ENCODE data around the gene GALNT9. TPM values are rescaled to one million over a fixed set of nuclear protein-coding genes. Genes with fewer than 3 reads are reported as not detected.

GALNT9 gene
- total and polyA plus RNA-seq, 8 donors, result 0.17 to 5.0 (median 2.8) TPM; not detected in 1

DNA sequence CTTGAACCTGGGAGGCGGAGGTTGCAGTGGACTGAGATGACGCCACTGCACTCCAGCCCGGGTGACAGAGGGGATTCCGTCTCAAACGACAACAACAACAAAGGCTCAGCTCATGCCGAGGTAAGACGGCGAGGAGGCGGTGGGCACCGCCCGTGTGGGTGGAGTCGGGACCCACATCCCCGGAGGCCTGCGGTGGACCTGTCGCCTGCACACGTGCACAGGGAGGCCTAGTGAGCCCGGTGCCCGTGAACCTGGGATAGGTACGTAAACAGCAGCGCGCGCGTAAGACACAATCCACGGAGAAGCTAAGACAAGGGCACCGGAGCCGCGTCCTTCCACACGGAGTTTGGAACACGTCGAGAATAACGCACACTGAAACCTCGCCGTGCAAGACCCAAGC is 78.7 kb downstream of the GALNT9 start:
- Histone ChIP-seq H3K27me3 (peaks cover 0 to 17% of the 10 kb centered on the region in 2 donors), H3K4me1 (no peaks in the 10 kb centered on the region), H3K36me3 (no peaks in the 10 kb centered on the region), H3K9me3 (no peaks in the 10 kb centered on the region), H3K27ac (no peak overlapping the region), H3K4me3 (no peak overlapping the region)
- TF ChIP-seq, protein P1, sequence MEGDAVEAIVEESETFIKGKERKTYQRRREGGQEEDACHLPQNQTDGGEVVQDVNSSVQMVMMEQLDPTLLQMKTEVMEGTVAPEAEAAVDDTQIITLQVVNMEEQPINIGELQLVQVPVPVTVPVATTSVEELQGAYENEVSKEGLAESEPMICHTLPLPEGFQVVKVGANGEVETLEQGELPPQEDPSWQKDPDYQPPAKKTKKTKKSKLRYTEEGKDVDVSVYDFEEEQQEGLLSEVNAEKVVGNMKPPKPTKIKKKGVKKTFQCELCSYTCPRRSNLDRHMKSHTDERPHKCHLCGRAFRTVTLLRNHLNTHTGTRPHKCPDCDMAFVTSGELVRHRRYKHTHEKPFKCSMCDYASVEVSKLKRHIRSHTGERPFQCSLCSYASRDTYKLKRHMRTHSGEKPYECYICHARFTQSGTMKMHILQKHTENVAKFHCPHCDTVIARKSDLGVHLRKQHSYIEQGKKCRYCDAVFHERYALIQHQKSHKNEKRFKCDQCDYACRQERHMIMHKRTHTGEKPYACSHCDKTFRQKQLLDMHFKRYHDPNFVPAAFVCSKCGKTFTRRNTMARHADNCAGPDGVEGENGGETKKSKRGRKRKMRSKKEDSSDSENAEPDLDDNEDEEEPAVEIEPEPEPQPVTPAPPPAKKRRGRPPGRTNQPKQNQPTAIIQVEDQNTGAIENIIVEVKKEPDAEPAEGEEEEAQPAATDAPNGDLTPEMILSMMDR (IDR thresholded peaks at IDR 0.05), result no peak
- DNase-seq, result peak in 1 of 4 donors; percentile 79
- ATAC-seq, result no peak
- intact Hi-C loops (cut with DNase I), result no loop called here

DNA sequence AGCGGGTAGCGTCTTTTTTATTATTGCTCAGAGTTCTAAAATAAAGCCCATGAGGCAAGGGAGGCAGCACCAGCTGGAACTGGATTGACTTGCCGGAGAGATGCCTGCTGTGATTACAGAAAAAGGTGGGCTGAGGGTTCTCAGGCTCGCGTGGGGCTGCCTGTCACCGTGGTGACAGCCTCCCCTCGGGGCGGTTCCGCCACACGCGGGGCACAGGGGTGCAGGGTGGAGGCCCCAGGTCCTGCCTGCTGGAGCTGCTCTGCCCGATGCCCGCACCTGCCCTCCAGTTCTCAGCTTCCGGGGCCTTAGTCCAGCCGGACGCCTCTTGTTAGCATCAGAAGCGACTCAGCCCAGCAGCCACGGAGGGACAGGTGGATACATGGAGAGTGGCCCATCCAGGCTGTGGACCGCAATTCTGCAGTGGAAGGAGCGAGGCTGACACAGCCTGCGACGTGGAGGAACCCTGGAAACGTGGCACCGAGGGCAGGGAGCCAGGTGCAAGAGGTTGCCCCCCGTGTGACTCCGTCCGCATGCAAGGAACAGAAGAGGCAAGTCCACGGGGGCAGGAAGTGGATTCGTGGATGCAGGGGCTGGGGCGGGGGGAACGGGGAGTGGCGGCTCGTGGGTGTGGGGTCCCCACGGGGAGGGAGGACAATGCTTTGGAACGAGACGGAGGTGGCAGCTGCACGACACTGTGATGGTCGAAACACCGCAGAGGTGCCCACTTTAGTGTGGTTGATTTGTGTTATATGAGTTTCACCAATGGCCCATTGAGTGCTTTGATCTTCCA is 79.5 kb downstream of the GALNT9 start:
- Histone ChIP-seq H3K4me3 (no peak overlapping the region), H3K27me3 (peaks cover 0 to 17% of the 10 kb centered on the region in 2 donors), H3K27ac (no peak overlapping the region), H3K9me3 (no peaks in the 10 kb centered on the region), H3K4me1 (no peaks in the 10 kb centered on the region), H3K36me3 (no peaks in the 10 kb centered on the region)
- DNase-seq (peak in 1 of 4 donors; percentile 75), ATAC-seq (no peak)
- TF ChIP-seq, protein P1 (IDR thresholded peaks at IDR 0.05), result no peak
- intact Hi-C loops (cut with DNase I), result no loop called here

DNA sequence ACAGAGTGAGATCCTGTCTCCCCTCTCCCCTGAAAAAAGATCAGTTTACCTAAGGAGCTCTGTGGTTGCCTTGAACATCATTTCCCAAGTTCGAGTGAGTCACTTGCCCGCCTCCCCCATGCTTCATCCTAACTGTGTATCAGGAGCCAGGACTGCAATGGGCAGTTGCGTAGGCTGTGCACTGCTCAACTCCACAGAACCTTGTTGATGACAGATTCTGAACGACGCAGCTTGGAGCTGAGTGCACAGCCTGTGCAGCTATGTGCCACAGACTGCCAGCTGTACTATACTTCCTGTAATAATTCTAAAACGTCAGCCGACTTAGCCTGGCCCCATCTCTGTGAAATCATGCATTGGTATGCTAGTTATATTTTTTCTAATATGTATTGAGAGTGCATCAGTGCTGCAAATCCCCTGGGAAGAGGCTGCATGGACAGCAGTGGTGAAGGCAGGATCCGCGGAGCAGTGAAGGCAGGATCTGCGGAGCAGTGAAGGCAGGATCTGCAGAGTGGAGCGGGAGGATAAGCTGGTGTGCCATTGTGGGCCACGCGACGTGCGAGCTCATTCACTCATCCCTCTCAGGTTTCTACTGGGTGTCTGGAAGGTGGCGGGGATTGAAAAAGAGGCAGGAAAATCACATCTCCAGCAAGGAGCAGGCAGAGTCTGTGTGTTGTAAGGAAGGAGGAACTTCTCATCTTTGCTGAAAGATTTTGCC is 80.8 kb downstream of the GALNT9 start:
- no peaks in the 10 kb centered on the region for H3K4me1 ChIP-seq
- no peak overlapping the region for H3K4me3 ChIP-seq
- H3K36me3 ChIP-seq, result no peaks in the 10 kb centered on the region
- ATAC-seq, result no peak
- H3K27me3 ChIP-seq, result peaks cover 0 to 17% of the 10 kb centered on the region in 2 donors
- TF ChIP-seq, protein P1 (IDR thresholded peaks at IDR 0.05), result no peak
- no peaks in the 10 kb centered on the region for H3K9me3 ChIP-seq
- H3K27ac ChIP-seq, result no peak overlapping the region
- intact Hi-C loops (cut with DNase I), result no loop called here
- peak in 1 of 4 donors; percentile 28 for DNase-seq

DNA sequence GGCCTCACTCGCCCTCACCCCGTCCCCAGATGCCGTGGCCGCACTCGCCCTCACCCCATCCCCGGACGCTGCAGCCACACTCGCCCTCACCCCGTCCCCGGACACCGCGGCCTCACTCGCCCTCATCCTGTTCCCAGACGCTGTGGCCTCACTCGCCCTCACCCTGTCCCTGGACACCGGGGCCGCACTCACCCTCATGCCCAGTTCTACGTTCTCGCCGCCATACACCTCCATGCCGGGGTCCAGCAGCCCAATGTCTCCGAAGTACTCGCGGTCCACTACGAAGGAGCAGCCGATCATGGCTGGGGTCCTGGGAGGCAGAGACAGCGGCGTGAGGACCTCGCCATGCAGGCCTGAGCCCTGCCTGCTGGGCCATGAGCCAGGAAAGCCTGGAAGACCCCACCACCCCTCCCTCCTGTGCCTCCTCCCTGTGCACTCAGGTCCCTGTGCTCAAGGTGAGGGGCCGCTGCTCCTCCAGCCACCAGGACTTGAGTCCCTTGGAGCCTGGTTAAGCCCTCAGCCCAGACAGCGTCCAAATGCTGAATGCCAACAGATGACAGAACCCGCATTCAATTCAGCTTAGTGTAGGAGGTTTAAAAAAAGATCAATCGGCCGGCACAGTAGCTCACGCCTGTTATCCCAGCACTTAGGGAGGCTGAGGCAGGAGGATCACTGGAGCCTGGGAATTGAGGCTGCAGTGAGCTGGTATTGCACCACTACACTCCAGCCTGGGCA is 81.5 kb downstream of the GALNT9 start:
- no peaks in the 10 kb centered on the region for H3K9me3 ChIP-seq
- intact Hi-C loops (cut with DNase I), result no loop called here
- ATAC-seq (no peak), DNase-seq (peak in 1 of 4 donors; percentile 81)
- H3K4me3 ChIP-seq, result no peak overlapping the region
- no peaks in the 10 kb centered on the region for H3K36me3 ChIP-seq
- H3K4me1 ChIP-seq, result no peaks in the 10 kb centered on the region
- H3K27me3 ChIP-seq, result peaks cover 0 to 17% of the 10 kb centered on the region in 2 donors
- TF ChIP-seq, protein P1 (IDR thresholded peaks at IDR 0.05), result no peak
- H3K27ac ChIP-seq, result no peak overlapping the region

All from left lung (tissue), 10 donors.